Measurements from ENCODE around the gene ICAM3. TPM values are rescaled to one million over a fixed set of nuclear protein-coding genes. Genes with fewer than 3 reads are reported as not detected.

ICAM3 gene
- total RNA-seq, 1 experiment from 2014 or later = 10.5 TPM

DNA sequence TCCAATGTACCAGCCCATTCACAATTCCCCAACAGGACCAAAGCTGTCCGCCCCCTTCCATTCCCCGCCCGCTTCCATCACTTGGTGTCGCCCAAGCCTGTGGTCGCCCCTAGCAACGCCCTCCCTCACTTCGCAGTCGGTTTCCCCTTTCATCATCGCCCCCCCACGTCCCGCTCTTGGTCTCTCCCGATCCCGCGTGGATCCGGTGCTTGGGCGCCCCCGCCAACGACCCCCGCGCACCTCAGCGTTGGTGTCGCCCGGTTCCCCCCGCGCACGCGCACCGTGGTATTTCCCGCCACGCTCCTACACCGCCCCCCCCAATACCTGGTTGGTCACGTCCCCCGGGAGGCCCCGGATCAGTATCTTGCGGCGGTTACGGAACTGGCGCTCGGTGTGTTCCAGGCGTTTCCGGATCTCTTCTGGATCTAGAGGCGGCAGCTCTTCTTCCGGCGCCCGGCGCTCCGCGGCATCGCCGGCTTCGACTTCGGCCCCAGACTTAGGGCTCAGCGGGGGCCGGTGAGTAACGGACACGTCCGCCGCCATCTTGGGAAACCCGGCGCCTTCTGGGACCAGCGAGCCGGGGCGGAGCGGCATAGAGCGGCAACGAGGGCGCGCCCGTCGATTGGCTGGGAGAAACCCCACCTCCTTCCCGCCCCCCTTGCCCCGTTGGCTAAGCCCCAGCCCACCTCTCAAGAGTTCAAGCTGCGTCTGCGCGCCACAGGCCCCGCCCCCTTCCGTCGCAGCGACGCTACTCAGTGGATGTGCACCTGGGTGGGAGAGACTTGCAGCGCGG lies 6.3 kb downstream of the ICAM3 start, which contains the start of gene RAVER1:
RAVER1 (minus strand) TSS at position 565 of the 793 bp plus-strand sequence; CDS start at position 543, 22 bp downstream.
- intact Hi-C loops (cut with micrococcal nuclease; ENCODE audit: unreplicated experiment) = no loop called here
- ATAC-seq = peak; percentile 89
- ChIA-PET POLR2A (interaction anchor here (0.6 to 1.5 kb wide), 3 partner anchors 33 to 62 kb away, joined by 3 to 13 read pairs (median 6); partner anchors contain the start of genes ICAM1 and TYK2), CTCF (interaction anchor here (0.6 to 1.2 kb wide), 3 partner anchors 56 to 525 kb away, joined by 3 to 8 read pairs (median 4); no protein-coding TSS in a partner anchor)
- peak; percentile 62 for DNase-seq (ENCODE audit: low read depth, low spot score)
- TF ChIP-seq POLR2AphosphoS5 (IDR thresholded peaks at IDR 0.05; ENCODE audit: low read depth, low read length) = peak; percentile 89
- no peak for TF ChIP-seq SIN3A (IDR thresholded peaks at IDR 0.05; ENCODE audit: borderline replicate concordance, insufficient read depth, low read depth, low read length)
- TF ChIP-seq TCF7L2 (IDR thresholded peaks at IDR 0.05; ENCODE audit: low read depth, low read length) = peak; percentile 89
- H3K27ac ChIP-seq (ENCODE audit: low read length) = peak within 1 kb of the TSS; percentile 87
- H3K4me3 ChIP-seq (ENCODE audit: low read depth in 2 of 2, low read length in 2 of 2) = peak within 1 kb of the TSS; percentile 78 to 86
- in situ Hi-C loops (cut with HindIII; ENCODE audit: low pct_unique_long_range_greater_than_20kb, low sequenced_read_pairs) = no loop called here
- peaks cover 7% of the 10 kb centered on the region for H3K36me3 ChIP-seq (ENCODE audit: control insufficient read depth, insufficient read depth, low read length)
- no TSS peak for BruUV-seq (replicated peaks)
- peaks cover 10% of the 10 kb centered on the region for H3K4me1 ChIP-seq (ENCODE audit: control insufficient read depth, insufficient read depth, low read length)
- H3K27me3 ChIP-seq (ENCODE audit: control insufficient read depth, insufficient read depth, low read length) = no peaks in the 10 kb centered on the region
- no peaks in the 10 kb centered on the region for H3K9me3 ChIP-seq (ENCODE audit: control insufficient read depth, insufficient read depth, low read depth, low read length)

DNA sequence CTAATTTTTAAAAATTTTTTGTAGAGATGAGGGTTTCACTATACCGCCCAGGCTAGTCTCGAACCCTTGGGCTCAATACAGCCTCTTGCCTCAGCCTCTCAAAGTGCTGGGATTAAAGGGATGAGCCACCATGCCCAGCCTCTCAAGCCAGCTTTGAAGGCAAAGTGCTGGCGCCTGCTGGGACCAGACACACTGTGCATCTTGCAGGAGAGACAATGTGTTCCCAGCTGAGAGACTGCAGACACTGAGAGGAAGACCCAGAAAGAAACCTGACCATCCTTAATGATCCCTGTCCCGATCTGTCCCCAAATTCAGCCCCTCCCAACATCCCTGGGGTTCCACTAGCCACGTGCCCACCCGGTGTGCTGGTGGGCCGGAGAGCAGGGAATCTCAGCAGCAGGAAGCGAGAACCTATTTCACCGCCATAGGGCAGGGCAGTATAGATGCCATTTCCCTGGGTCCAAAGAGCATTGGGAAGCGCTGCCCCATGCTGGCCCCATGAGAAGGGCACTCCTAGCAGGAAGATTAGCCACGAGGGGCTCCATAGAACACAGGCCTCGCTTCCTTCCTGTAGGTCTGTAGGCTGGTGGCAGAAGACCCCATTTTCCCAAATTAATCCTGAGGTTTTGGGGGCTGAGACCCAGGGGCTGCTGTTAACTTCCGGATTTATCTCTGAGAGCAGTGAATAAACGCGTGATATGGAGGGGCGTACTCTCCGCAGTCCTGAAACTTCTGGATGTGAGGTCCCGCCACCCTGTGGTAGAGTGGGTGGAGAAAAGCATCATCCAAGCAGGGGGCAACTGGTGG lies 7.1 kb downstream of the ICAM3 start:
- POLR2A ChIA-PET = interaction anchor here (0.7 kb wide), 1 partner anchor 34 kb away, joined by 6 read pairs; no protein-coding TSS in a partner anchor
- TSS peak; percentile 92 for BruUV-seq (replicated peaks)
- H3K36me3 ChIP-seq (ENCODE audit: control insufficient read depth, insufficient read depth, low read length) = peaks cover 12% of the 10 kb centered on the region
- intact Hi-C loops (cut with micrococcal nuclease; ENCODE audit: unreplicated experiment) (no loop called here), in situ Hi-C loops (cut with HindIII; ENCODE audit: low pct_unique_long_range_greater_than_20kb, low sequenced_read_pairs) (no loop called here)
- CTCF ChIA-PET = no interaction called here
- peak overlapping the region; percentile 78 to 86 for H3K4me3 ChIP-seq (ENCODE audit: low read depth in 2 of 2, low read length in 2 of 2)
- peak overlapping the region; percentile 87 for H3K27ac ChIP-seq (ENCODE audit: low read length)
- peaks cover 10% of the 10 kb centered on the region for H3K4me1 ChIP-seq (ENCODE audit: control insufficient read depth, insufficient read depth, low read length)
- TF ChIP-seq SIN3A (IDR thresholded peaks at IDR 0.05; ENCODE audit: borderline replicate concordance, insufficient read depth, low read depth, low read length) = no peak
- TF ChIP-seq, protein P1, sequence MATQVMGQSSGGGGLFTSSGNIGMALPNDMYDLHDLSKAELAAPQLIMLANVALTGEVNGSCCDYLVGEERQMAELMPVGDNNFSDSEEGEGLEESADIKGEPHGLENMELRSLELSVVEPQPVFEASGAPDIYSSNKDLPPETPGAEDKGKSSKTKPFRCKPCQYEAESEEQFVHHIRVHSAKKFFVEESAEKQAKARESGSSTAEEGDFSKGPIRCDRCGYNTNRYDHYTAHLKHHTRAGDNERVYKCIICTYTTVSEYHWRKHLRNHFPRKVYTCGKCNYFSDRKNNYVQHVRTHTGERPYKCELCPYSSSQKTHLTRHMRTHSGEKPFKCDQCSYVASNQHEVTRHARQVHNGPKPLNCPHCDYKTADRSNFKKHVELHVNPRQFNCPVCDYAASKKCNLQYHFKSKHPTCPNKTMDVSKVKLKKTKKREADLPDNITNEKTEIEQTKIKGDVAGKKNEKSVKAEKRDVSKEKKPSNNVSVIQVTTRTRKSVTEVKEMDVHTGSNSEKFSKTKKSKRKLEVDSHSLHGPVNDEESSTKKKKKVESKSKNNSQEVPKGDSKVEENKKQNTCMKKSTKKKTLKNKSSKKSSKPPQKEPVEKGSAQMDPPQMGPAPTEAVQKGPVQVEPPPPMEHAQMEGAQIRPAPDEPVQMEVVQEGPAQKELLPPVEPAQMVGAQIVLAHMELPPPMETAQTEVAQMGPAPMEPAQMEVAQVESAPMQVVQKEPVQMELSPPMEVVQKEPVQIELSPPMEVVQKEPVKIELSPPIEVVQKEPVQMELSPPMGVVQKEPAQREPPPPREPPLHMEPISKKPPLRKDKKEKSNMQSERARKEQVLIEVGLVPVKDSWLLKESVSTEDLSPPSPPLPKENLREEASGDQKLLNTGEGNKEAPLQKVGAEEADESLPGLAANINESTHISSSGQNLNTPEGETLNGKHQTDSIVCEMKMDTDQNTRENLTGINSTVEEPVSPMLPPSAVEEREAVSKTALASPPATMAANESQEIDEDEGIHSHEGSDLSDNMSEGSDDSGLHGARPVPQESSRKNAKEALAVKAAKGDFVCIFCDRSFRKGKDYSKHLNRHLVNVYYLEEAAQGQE (IDR thresholded peaks at IDR 0.05; ENCODE audit: insufficient read depth in 1 of 2, low read depth in 2 of 2, low read length in 1 of 2) = no peak
- no peak for TF ChIP-seq TCF7L2 (IDR thresholded peaks at IDR 0.05; ENCODE audit: low read depth, low read length)
- TF ChIP-seq, protein P2, sequence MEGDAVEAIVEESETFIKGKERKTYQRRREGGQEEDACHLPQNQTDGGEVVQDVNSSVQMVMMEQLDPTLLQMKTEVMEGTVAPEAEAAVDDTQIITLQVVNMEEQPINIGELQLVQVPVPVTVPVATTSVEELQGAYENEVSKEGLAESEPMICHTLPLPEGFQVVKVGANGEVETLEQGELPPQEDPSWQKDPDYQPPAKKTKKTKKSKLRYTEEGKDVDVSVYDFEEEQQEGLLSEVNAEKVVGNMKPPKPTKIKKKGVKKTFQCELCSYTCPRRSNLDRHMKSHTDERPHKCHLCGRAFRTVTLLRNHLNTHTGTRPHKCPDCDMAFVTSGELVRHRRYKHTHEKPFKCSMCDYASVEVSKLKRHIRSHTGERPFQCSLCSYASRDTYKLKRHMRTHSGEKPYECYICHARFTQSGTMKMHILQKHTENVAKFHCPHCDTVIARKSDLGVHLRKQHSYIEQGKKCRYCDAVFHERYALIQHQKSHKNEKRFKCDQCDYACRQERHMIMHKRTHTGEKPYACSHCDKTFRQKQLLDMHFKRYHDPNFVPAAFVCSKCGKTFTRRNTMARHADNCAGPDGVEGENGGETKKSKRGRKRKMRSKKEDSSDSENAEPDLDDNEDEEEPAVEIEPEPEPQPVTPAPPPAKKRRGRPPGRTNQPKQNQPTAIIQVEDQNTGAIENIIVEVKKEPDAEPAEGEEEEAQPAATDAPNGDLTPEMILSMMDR (IDR thresholded peaks at IDR 0.05) = no peak
- no peak for TF ChIP-seq POLR2AphosphoS5 (IDR thresholded peaks at IDR 0.05; ENCODE audit: low read depth, low read length)
- DNase-seq (ENCODE audit: low read depth, low spot score) (no peak), ATAC-seq (no peak)
- no peaks in the 10 kb centered on the region for H3K9me3 ChIP-seq (ENCODE audit: control insufficient read depth, insufficient read depth, low read depth, low read length)
- no peaks in the 10 kb centered on the region for H3K27me3 ChIP-seq (ENCODE audit: control insufficient read depth, insufficient read depth, low read length)
